DOHH2 (cell line): ENCODE measurements around the gene RPF1.
"Not testable (repeated sequence)": the region's sequence is repeated elsewhere in the genome, so short reads cannot be mapped to it uniquely, and the experiment has no call there.

Source experiments
- H3F3A ChIP-seq: fragments of 200-600 bp; sonication (generic), shearing (Covaris generic); 2 replicates; pipeline ENCODE4 v1.6.0; 2016; ENCODE audit warnings: antibody characterized with exemption, mild to moderate bottlenecking; ENCODE audit not compliant: control insufficient read depth, insufficient read depth
- H3K27ac ChIP-seq: fragments of 200-600 bp; sonication (generic); 2 replicates; pipeline ENCODE4 v1.5.1; 2014; ENCODE audit warnings: low read depth, mild to moderate bottlenecking, low read length, moderate library complexity
- H3K27me3 ChIP-seq: fragments of 200-600 bp; sonication (generic); 2 replicates; pipeline ENCODE4 v1.6.1; 2014; ENCODE audit warnings: mild to moderate bottlenecking, low read length, mixed read lengths; ENCODE audit not compliant: control insufficient read depth
- H3K36me3 ChIP-seq: fragments of 200-600 bp; sonication (generic); 2 replicates; pipeline ENCODE4 v1.6.1; 2014; ENCODE audit warnings: mild to moderate bottlenecking, low read length, moderate library complexity, mixed read lengths; ENCODE audit not compliant: control insufficient read depth
- H3K4me1 ChIP-seq: fragments of 200-600 bp; sonication (generic); 2 replicates; pipeline ENCODE4 v1.6.1; 2014; ENCODE audit warnings: mild to moderate bottlenecking, low read length, mixed read lengths; ENCODE audit not compliant: control insufficient read depth
- H3K4me2 ChIP-seq: fragments of 200-600 bp; sonication (generic); 2 replicates; pipeline ENCODE4 v1.6.0; 2014; ENCODE audit warnings: mild to moderate bottlenecking, low read length, moderate library complexity
- H3K4me3 ChIP-seq: fragments of 200-600 bp; sonication (generic); 2 replicates; pipeline ENCODE4 v1.5.1; 2014; ENCODE audit warnings: mild to moderate bottlenecking, low read length, mixed read lengths
- H3K79me2 ChIP-seq: fragments of 200-600 bp; sonication (generic); 2 replicates; pipeline ENCODE4 v1.6.1; 2014; ENCODE audit warnings: mild to moderate bottlenecking, low read length, mixed read lengths; ENCODE audit not compliant: control insufficient read depth
- H3K9me2 ChIP-seq: fragments of 200-600 bp; sonication (generic); replicated peaks from 2 replicates; pipeline ENCODE4 v1.6.1; 2014; ENCODE audit warnings: mild to moderate bottlenecking, low read length, mixed read lengths; ENCODE audit not compliant: control insufficient read depth
- H3K9me3 ChIP-seq: fragments of 200-600 bp; sonication (generic); 2 replicates; pipeline ENCODE4 v1.6.1; 2014; ENCODE audit warnings: antibody characterized with exemption, low read length, mixed read lengths; ENCODE audit not compliant: control insufficient read depth, insufficient read depth
- H4K20me1 ChIP-seq: fragments of 200-600 bp; sonication (generic); 2 replicates; pipeline ENCODE4 v1.6.0; 2014; ENCODE audit warnings: low read depth, mild to moderate bottlenecking, antibody characterized with exemption, low read length, moderate library complexity; ENCODE audit not compliant: control insufficient read depth, insufficient read depth
- CTCF ChIP-seq: fragments of 200-600 bp; sonication (generic); IDR thresholded peaks from one replicate; pipeline ENCODE4 v1.5.1; 2014; ENCODE audit warnings: antibody characterized with exemption, mild to moderate bottlenecking, low read depth, low read length; ENCODE audit not compliant: poor library complexity, severe bottlenecking
- EZH2phosphoT487 ChIP-seq: fragments of 200-600 bp; sonication (generic); IDR thresholded peaks from 2 replicates; pipeline ENCODE4 v1.6.1; 2017; ENCODE audit warnings: borderline replicate concordance, mild to moderate bottlenecking, antibody characterized with exemption, low read length, moderate library complexity, mixed read lengths

The RPF1 gene

GRCh38 chr1:84442256-84442655 is 36.8 kb upstream of the RPF1 start:
- Histone ChIP-seq H3K36me3 (no peaks in the 10 kb centered on the region), H3K4me2 (no peak overlapping the region)

GRCh38 chr1:84442747-84443646 is 36.1 kb upstream of the RPF1 start:
- not testable (repeated sequence) for H3K27ac ChIP-seq, H3K4me2 ChIP-seq

More at GRCh38 chr1:84442256-84442655, 36.8 kb upstream of the RPF1 start:
- no peaks in the 10 kb centered on the region for H3K9me2 ChIP-seq
- no peaks in the 10 kb centered on the region for H4K20me1 ChIP-seq
- no peaks in the 10 kb centered on the region for H3K27me3 ChIP-seq
- H3K9me3 ChIP-seq = no peaks in the 10 kb centered on the region
- no peaks in the 10 kb centered on the region for H3F3A ChIP-seq
- H3K4me1 ChIP-seq = peaks cover 7% of the 10 kb centered on the region
- no peak overlapping the region for H3K27ac ChIP-seq
- TF ChIP-seq EZH2phosphoT487 = no peak
- TF ChIP-seq CTCF = peak; percentile 60
- no peak overlapping the region for H3K4me3 ChIP-seq
- H3K79me2 ChIP-seq = no peaks in the 10 kb centered on the region

GRCh38 chr1:84448704-84449103 is 30.4 kb upstream of the RPF1 start:
- not testable (repeated sequence) for H4K20me1 ChIP-seq, H3K79me2 ChIP-seq, H3K27ac ChIP-seq, H3K4me2 ChIP-seq, H3F3A ChIP-seq, H3K9me2 ChIP-seq, H3K36me3 ChIP-seq, H3K9me3 ChIP-seq, H3K4me3 ChIP-seq, H3K4me1 ChIP-seq, H3K27me3 ChIP-seq

More at GRCh38 chr1:84442747-84443646, 36.1 kb upstream of the RPF1 start:
- H3K9me2 ChIP-seq, H3F3A ChIP-seq, H4K20me1 ChIP-seq, H3K36me3 ChIP-seq, H3K27me3 ChIP-seq, H3K9me3 ChIP-seq, H3K79me2 ChIP-seq, H3K4me3 ChIP-seq, H3K4me1 ChIP-seq: not testable (repeated sequence)

GRCh38 chr1:84450910-84451309 is 28.2 kb upstream of the RPF1 start:
- no peaks in the 10 kb centered on the region for H3K36me3 ChIP-seq
- no peak overlapping the region for H3K4me2 ChIP-seq
- no peak overlapping the region for H3K27ac ChIP-seq
- no peak overlapping the region for H3K4me3 ChIP-seq
- no peaks in the 10 kb centered on the region for H3K9me3 ChIP-seq
- no peak for TF ChIP-seq EZH2phosphoT487
- no peaks in the 10 kb centered on the region for H4K20me1 ChIP-seq
- H3K79me2 ChIP-seq = no peaks in the 10 kb centered on the region
- no peaks in the 10 kb centered on the region for H3F3A ChIP-seq
- H3K9me2 ChIP-seq = no peaks in the 10 kb centered on the region
- H3K27me3 ChIP-seq = no peaks in the 10 kb centered on the region
- H3K4me1 ChIP-seq = no peaks in the 10 kb centered on the region

GRCh38 chr1:84452436-84452835 is 26.6 kb upstream of the RPF1 start:
- no peaks in the 10 kb centered on the region for H3K79me2 ChIP-seq
- H3K4me3 ChIP-seq = no peak overlapping the region
- H3K9me2 ChIP-seq = no peaks in the 10 kb centered on the region
- no peaks in the 10 kb centered on the region for H3F3A ChIP-seq
- TF ChIP-seq CTCF (no peak), EZH2phosphoT487 (no peak)
- H3K9me3 ChIP-seq = no peaks in the 10 kb centered on the region
- no peak overlapping the region for H3K4me2 ChIP-seq
- no peaks in the 10 kb centered on the region for H3K27me3 ChIP-seq
- no peaks in the 10 kb centered on the region for H3K36me3 ChIP-seq
- no peaks in the 10 kb centered on the region for H3K4me1 ChIP-seq
- no peaks in the 10 kb centered on the region for H4K20me1 ChIP-seq
- no peak overlapping the region for H3K27ac ChIP-seq
